Neural progenitor cell (in vitro differentiated cells): ENCODE data around the gene WWTR1.

Experiments
- EZH2 ChIP-seq: fragments of 200-600 bp; sonication (generic); IDR thresholded peaks from 2 replicates; pipeline ENCODE4 v1.6.1; 2017; ENCODE audit warnings: antibody characterized with exemption, mild to moderate bottlenecking, moderate library complexity
- TF ChIP-seq, protein P1 (sequence below): fragments of 200-600 bp; sonication (generic); IDR thresholded peaks from 2 replicates; pipeline ENCODE4 v1.5.1; 2017; ENCODE audit warnings: antibody characterized with exemption, mild to moderate bottlenecking

DNA sequence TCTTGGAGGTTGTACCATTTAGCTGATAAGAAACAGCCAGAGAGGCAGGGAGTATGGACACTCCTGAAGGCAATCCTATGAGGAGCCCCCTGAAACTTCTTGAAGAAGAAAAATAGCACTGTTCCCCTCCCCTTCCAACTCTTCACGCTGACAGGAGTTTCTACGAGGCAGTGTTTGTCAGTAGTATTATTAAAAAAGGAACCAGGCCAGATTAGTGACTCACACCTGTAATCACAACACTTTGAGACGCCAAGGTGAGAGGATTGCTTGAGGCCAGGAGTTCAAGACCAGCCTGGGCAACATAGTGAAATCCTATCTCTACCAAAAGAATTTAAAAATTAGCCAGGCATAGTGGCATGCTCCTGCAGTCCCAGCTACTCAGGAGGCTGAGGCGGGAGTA lies 38.7 kb downstream of the WWTR1 start:
- TF ChIP-seq, protein P1, sequence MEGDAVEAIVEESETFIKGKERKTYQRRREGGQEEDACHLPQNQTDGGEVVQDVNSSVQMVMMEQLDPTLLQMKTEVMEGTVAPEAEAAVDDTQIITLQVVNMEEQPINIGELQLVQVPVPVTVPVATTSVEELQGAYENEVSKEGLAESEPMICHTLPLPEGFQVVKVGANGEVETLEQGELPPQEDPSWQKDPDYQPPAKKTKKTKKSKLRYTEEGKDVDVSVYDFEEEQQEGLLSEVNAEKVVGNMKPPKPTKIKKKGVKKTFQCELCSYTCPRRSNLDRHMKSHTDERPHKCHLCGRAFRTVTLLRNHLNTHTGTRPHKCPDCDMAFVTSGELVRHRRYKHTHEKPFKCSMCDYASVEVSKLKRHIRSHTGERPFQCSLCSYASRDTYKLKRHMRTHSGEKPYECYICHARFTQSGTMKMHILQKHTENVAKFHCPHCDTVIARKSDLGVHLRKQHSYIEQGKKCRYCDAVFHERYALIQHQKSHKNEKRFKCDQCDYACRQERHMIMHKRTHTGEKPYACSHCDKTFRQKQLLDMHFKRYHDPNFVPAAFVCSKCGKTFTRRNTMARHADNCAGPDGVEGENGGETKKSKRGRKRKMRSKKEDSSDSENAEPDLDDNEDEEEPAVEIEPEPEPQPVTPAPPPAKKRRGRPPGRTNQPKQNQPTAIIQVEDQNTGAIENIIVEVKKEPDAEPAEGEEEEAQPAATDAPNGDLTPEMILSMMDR, result no peak
- no peak for TF ChIP-seq EZH2
